Measurements from ENCODE around the gene CHAT.

Gene CHAT

GRCh38 chr10:49643241-49644034 is 29.6 kb downstream of the CHAT start:
- Histone ChIP-seq H3K9me3 (ENCODE audit: insufficient read depth, low read depth, low read length) (no peaks in the 10 kb centered on the region), H3K36me3 (ENCODE audit: insufficient read depth, low read length) (no peaks in the 10 kb centered on the region), H3K4me2 (ENCODE audit: low read depth, low read length, poor library complexity, severe bottlenecking) (no peak overlapping the region), H3K9ac (ENCODE audit: low read depth, low read length, poor library complexity, severe bottlenecking) (no peak overlapping the region), H3K4me1 (ENCODE audit: insufficient read depth, low read length, poor library complexity, severe bottlenecking) (no peaks in the 10 kb centered on the region), H2AFZ (ENCODE audit: low read length) (no peak overlapping the region), H3K27me3 (ENCODE audit: insufficient read depth, low read length, poor library complexity, severe bottlenecking) (no peaks in the 10 kb centered on the region), H3K79me2 (ENCODE audit: insufficient read depth, low read length) (no peaks in the 10 kb centered on the region), H4K20me1 (ENCODE audit: insufficient read depth, low read length, poor library complexity, severe bottlenecking) (no peaks in the 10 kb centered on the region), H3K9me2 (replicated peaks; ENCODE audit: low read depth, low read length) (no peaks in the 10 kb centered on the region), H3K4me3 (ENCODE audit: low read length, poor library complexity, severe bottlenecking) (no peak overlapping the region), H3F3A (ENCODE audit: low read depth) (no peaks in the 10 kb centered on the region)
- TF ChIP-seq CTCF (conservative IDR thresholded peaks at IDR 0.05; ENCODE audit: low read length) (no peak), EZH2phosphoT487 (IDR thresholded peaks at IDR 0.05; ENCODE audit: borderline replicate concordance) (no peak)

- TF ChIP-seq EZH2phosphoT487 (IDR thresholded peaks at IDR 0.05; ENCODE audit: borderline replicate concordance) (no peak), CTCF (conservative IDR thresholded peaks at IDR 0.05; ENCODE audit: low read length) (no peak)
- H3K27me3 ChIP-seq (ENCODE audit: insufficient read depth, low read length, poor library complexity, severe bottlenecking), result no peaks in the 10 kb centered on the region
- H3K36me3 ChIP-seq (ENCODE audit: insufficient read depth, low read length), result no peaks in the 10 kb centered on the region
- no peaks in the 10 kb centered on the region for H3K9me3 ChIP-seq (ENCODE audit: insufficient read depth, low read depth, low read length)
- H3K4me2 ChIP-seq (ENCODE audit: low read depth, low read length, poor library complexity, severe bottlenecking), result no peak overlapping the region
- no peak overlapping the region for H2AFZ ChIP-seq (ENCODE audit: low read length)
- H3F3A ChIP-seq (ENCODE audit: low read depth), result no peaks in the 10 kb centered on the region
- no peaks in the 10 kb centered on the region for H3K79me2 ChIP-seq (ENCODE audit: insufficient read depth, low read length)
- H3K9me2 ChIP-seq (replicated peaks; ENCODE audit: low read depth, low read length), result no peaks in the 10 kb centered on the region
- no peak overlapping the region for H3K4me3 ChIP-seq (ENCODE audit: low read length, poor library complexity, severe bottlenecking)
- H3K4me1 ChIP-seq (ENCODE audit: insufficient read depth, low read length, poor library complexity, severe bottlenecking), result no peaks in the 10 kb centered on the region
- no peak overlapping the region for H3K9ac ChIP-seq (ENCODE audit: low read depth, low read length, poor library complexity, severe bottlenecking)
- no peaks in the 10 kb centered on the region for H4K20me1 ChIP-seq (ENCODE audit: insufficient read depth, low read length, poor library complexity, severe bottlenecking)
Observed at GRCh38 chr10:49644035-49644646, 30.3 kb downstream of the CHAT start.

GRCh38 chr10:49645417-49645816 is 31.6 kb downstream of the CHAT start:
- Histone ChIP-seq H3K4me1 (ENCODE audit: insufficient read depth, low read length, poor library complexity, severe bottlenecking) (no peaks in the 10 kb centered on the region), H3K36me3 (ENCODE audit: insufficient read depth, low read length) (no peaks in the 10 kb centered on the region), H3K79me2 (ENCODE audit: insufficient read depth, low read length) (no peaks in the 10 kb centered on the region), H3K4me3 (ENCODE audit: low read length, poor library complexity, severe bottlenecking) (no peak overlapping the region), H3K9me2 (replicated peaks; ENCODE audit: low read depth, low read length) (no peaks in the 10 kb centered on the region), H3K4me2 (ENCODE audit: low read depth, low read length, poor library complexity, severe bottlenecking) (no peak overlapping the region), H3K9ac (ENCODE audit: low read depth, low read length, poor library complexity, severe bottlenecking) (no peak overlapping the region), H4K20me1 (ENCODE audit: insufficient read depth, low read length, poor library complexity, severe bottlenecking) (no peaks in the 10 kb centered on the region), H3K27me3 (ENCODE audit: insufficient read depth, low read length, poor library complexity, severe bottlenecking) (no peaks in the 10 kb centered on the region), H3K9me3 (ENCODE audit: insufficient read depth, low read depth, low read length) (no peaks in the 10 kb centered on the region), H2AFZ (ENCODE audit: low read length) (no peak overlapping the region), H3F3A (ENCODE audit: low read depth) (no peaks in the 10 kb centered on the region)
- TF ChIP-seq EZH2phosphoT487 (IDR thresholded peaks at IDR 0.05; ENCODE audit: borderline replicate concordance), result no peak
- no peak for TF ChIP-seq CTCF (conservative IDR thresholded peaks at IDR 0.05; ENCODE audit: low read length)
